K562 (cell line): ENCODE results near the gene UNC45A. TPM values are rescaled to one million over a fixed set of nuclear protein-coding genes. Genes with fewer than 3 reads are reported as not detected.
A peak's percentile ranks its signal among the peaks of the same experiment; 100 is the strongest.

Experiments
- ARID1B ChIP-seq: fragments of 450-650 bp; IDR thresholded peaks from 2 replicates; pipeline ENCODE4 v1.6.1; 2016; ENCODE audit warnings: antibody characterized with exemption, mild to moderate bottlenecking, inconsistent platforms
- BCOR ChIP-seq: fragments of 450-650 bp; IDR thresholded peaks from 2 replicates; pipeline ENCODE4 v1.6.1; 2016
- BRD4 ChIP-seq: fragments of 200-600 bp; sonication (generic); IDR thresholded peaks from 2 replicates; pipeline ENCODE4 v1.6.1; 2017; ENCODE audit warnings: inconsistent platforms
- CCNT2 ChIP-seq: IDR thresholded peaks from 2 replicates; pipeline ENCODE4 v1.6.1; 2011; ENCODE audit warnings: borderline replicate concordance, low read depth, mild to moderate bottlenecking, moderate library complexity, mixed read lengths, low read length; ENCODE audit not compliant: insufficient read length; ENCODE audit errors: extremely low read depth
- CTBP1 ChIP-seq: fragments of 450-650 bp; IDR thresholded peaks from 2 replicates; pipeline ENCODE4 v1.6.1; 2016; ENCODE audit warnings: borderline replicate concordance
- ESRRA ChIP-seq: fragments of 450-650 bp; IDR thresholded peaks from 2 replicates; pipeline ENCODE4 v1.6.1; 2014; ENCODE audit warnings: low read depth, mild to moderate bottlenecking, moderate library complexity, borderline replicate concordance
- L3MBTL2 ChIP-seq: fragments of 450-650 bp; IDR thresholded peaks from 2 replicates; pipeline ENCODE4 v1.6.1; 2016; ENCODE audit warnings: mild to moderate bottlenecking, moderate library complexity
- MEF2A ChIP-seq: IDR thresholded peaks from 2 replicates; pipeline ENCODE4 v1.6.1; 2011; ENCODE audit warnings: low read depth, mild to moderate bottlenecking, low read length, moderate library complexity; ENCODE audit not compliant: control insufficient read depth
- OTX1 ChIP-seq: fragments of 450-650 bp; formaldehyde crosslinking; IDR thresholded peaks from 2 replicates; pipeline ENCODE4 v1.4.0; 2022; ENCODE audit warnings: mild to moderate bottlenecking
- PML ChIP-seq: IDR thresholded peaks from 2 replicates; pipeline ENCODE4 v1.6.1; 2012; ENCODE audit warnings: low read length, inconsistent platforms
- POLR2AphosphoS2 ChIP-seq: IDR thresholded peaks from 2 replicates; pipeline ENCODE4 v1.6.1; 2012; ENCODE audit warnings: low read length, improper control_type of control experiment
- POLR2H ChIP-seq: IDR thresholded peaks from 2 replicates; pipeline ENCODE4 v1.6.1; 2016; ENCODE audit warnings: missing genetic modification characterization, low read depth, mild to moderate bottlenecking, control low read depth, missing compliant biosample characterization, moderate library complexity
- TOE1 ChIP-seq, 2 experiments: fragments of 450-650 bp in 1 of 2; sonication (generic) in 1 of 2; formaldehyde crosslinking in 1 of 2; IDR thresholded peaks; 2 replicates each; pipeline versions ENCODE4 v1.7.1 to v1.8.0; 2016 to 2022; ENCODE audit warnings: borderline replicate concordance in 2 of 2, mild to moderate bottlenecking in 2 of 2, antibody characterized with exemption in 1 of 2, inconsistent platforms in 1 of 2, low read depth in 1 of 2, missing genetic modification reagents in 1 of 2, moderate library complexity in 1 of 2
- ZBTB11 ChIP-seq, 3 experiments: fragments of 200-800 bp in 1 of 3; fragments of 250-450 bp in 1 of 3; fragments of 450-650 bp in 1 of 3; sonication (Bioruptor Pico) in 1 of 3; sonication (Bioruptor generic) in 1 of 3; formaldehyde crosslinking in 1 of 3; IDR thresholded peaks; 2 replicates each; pipeline versions ENCODE4 v1.6.1 to v1.8.0; 2016 to 2022; ENCODE audit warnings: mild to moderate bottlenecking in 2 of 3, missing genetic modification characterization in 2 of 3, missing compliant biosample characterization in 1 of 3, moderate library complexity in 1 of 3
- ZC3H4 ChIP-seq: sonication (generic); formaldehyde crosslinking; IDR thresholded peaks from 2 replicates; pipeline ENCODE4 v1.9.0; 2021; ENCODE audit warnings: missing genetic modification reagents, borderline replicate concordance
- ZNF134 ChIP-seq: fragments of 250-450 bp; sonication (Bioruptor Pico); conservative IDR thresholded peaks from 2 replicates; pipeline ENCODE4 v1.4.0; 2020
- ZNF217 ChIP-seq: sonication (generic); formaldehyde crosslinking; IDR thresholded peaks from 2 replicates; pipeline ENCODE4 v1.8.0; 2022; ENCODE audit warnings: mild to moderate bottlenecking, missing genetic modification reagents
- ZNF511 ChIP-seq: sonication (generic); formaldehyde crosslinking; IDR thresholded peaks from 2 replicates; pipeline ENCODE4 v1.8.0; 2022; ENCODE audit warnings: mild to moderate bottlenecking, missing genetic modification reagents
- polyA plus RNA-seq, 8 experiments: library from polyadenylated mRNA; depleted of rRNA in 4 of 8; stranded (reverse) in 5 of 8; unstranded in 3 of 8; fragments of >200 nt; fragmentation: Nextera tagmentation in 2 of 8; fragmentation: Illumina TruSeq in 1 of 8; extraction: Ambion mirVana in 2 of 8; extraction: Trizol in 1 of 8; gene quantifications; 2 replicates each; pipeline versions ENCODE4 v1.2.1 to v1.2.3, GENCODE V29; 2011 to 2014; ENCODE audit warnings: inconsistent platforms in 1 of 8, missing spikeins in 1 of 8
- total RNA-seq, 7 experiments: library from RNA; depleted of rRNA in 6 of 7; stranded (reverse); fragments of >200 nt in 6 of 7; fragmentation: Illumina TruSeq in 2 of 7; extraction: Trizol in 2 of 7; gene quantifications; 2 replicates each; pipeline versions ENCODE4 v1.2.1 to v1.2.3, GENCODE V29; 2011 to 2021; ENCODE audit warnings: low replicate concordance in 1 of 7
- TF ChIP-seq, protein P1 (sequence below): fragments of 450-650 bp; IDR thresholded peaks from 2 replicates; pipeline ENCODE4 v1.6.1; 2018; ENCODE audit not compliant: partially characterized antibody

The UNC45A gene
- total and polyA plus RNA-seq, 9 of the 15 experiments (the other 6 are each of a cell fraction or from before 2014, with no cell fraction given) = 22.4 to 79.3 (median 43.7) TPM

DNA sequence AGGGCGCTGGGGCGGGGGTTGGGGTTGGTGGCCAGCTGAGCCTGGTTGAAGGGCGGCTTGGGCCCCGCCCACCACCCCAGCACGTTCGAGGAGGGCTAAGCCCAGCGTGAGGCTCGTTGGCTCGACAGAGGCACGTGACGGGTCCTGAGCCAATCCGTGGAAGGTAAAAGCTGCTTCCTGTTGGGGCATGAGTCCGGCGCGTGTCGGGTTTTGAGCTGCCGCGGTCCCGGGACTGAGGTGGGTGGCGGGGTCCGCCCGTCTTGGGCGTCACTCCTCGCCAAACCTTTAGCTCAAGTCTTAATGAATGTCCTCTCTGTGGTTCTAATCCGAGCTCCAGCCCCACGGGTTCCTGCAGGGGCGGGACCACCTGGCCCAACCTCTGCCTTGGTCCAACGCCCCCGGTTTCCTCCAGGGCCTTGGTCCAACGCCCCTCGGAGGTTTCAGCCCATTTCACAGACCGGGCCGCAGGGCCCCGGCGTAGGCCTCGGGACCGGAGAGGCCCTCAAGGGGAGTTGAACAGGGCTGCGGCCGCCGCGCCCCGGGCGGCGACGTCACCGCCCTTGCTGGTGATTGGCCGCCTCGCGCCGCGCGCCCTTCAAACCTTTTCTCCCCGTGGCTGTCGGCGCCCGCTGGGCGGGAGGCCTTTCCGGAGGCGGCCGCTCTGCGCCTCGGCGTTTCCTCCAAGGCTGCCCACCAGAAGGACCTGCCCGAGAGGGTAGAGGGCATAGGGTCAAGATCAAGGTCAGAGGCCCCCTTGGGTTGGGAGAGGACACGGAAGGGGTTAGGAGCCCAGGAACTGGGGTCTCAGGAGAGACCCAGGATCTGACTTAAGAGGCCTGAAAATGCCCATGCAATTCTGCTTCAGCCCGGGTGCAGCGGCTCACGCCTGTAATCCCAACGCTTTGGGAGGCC lies 19.9 kb downstream of the UNC45A start, which contains the start of gene RCCD1 (continued):
- TF ChIP-seq ZBTB11 (CRISPR knock-in tag; IDR thresholded peaks at IDR 0.05) (peak in 1 of 3 experiments; percentile 88; a peak in 2 of 6 replicates), CTBP1 (peak; percentile 69; the same call in 1 of the 2 replicates), ZNF134 (CRISPR knock-in tag) (0 out of 2 replicates have a peak, but pooled peaks have one; percentile 14), ZNF217 (no peak), ESRRA (peak; percentile 89), ZNF511 (peak; percentile 35; the same call in 1 of the 2 replicates), MEF2A (no peak), POLR2AphosphoS2 (peak; percentile 97), TOE1 (IDR thresholded peaks at IDR 0.05; ENCODE audit: borderline replicate concordance) (peak; percentile 95), TOE1 (CRISPR knock-in tag; IDR thresholded peaks at IDR 0.05; ENCODE audit: borderline replicate concordance, low read depth) (peak; percentile 80), CCNT2 (peak; percentile 76), L3MBTL2 (peak; percentile 95), OTX1 (CRISPR knock-in tag) (peak; percentile 2; the same call in 1 of the 2 replicates), ARID1B (peak; percentile 46; the same call in 1 of the 2 replicates), ZC3H4 (CRISPR knock-in tag) (peak; percentile 73; the same call in 1 of the 2 replicates), BRD4 (peak; percentile 96; the same call in 1 of the 2 replicates), BCOR (no peak), POLR2H (peak; percentile 89), PML (peak; percentile 66; the same call in 1 of the 2 replicates)
- TF ChIP-seq, protein P1, sequence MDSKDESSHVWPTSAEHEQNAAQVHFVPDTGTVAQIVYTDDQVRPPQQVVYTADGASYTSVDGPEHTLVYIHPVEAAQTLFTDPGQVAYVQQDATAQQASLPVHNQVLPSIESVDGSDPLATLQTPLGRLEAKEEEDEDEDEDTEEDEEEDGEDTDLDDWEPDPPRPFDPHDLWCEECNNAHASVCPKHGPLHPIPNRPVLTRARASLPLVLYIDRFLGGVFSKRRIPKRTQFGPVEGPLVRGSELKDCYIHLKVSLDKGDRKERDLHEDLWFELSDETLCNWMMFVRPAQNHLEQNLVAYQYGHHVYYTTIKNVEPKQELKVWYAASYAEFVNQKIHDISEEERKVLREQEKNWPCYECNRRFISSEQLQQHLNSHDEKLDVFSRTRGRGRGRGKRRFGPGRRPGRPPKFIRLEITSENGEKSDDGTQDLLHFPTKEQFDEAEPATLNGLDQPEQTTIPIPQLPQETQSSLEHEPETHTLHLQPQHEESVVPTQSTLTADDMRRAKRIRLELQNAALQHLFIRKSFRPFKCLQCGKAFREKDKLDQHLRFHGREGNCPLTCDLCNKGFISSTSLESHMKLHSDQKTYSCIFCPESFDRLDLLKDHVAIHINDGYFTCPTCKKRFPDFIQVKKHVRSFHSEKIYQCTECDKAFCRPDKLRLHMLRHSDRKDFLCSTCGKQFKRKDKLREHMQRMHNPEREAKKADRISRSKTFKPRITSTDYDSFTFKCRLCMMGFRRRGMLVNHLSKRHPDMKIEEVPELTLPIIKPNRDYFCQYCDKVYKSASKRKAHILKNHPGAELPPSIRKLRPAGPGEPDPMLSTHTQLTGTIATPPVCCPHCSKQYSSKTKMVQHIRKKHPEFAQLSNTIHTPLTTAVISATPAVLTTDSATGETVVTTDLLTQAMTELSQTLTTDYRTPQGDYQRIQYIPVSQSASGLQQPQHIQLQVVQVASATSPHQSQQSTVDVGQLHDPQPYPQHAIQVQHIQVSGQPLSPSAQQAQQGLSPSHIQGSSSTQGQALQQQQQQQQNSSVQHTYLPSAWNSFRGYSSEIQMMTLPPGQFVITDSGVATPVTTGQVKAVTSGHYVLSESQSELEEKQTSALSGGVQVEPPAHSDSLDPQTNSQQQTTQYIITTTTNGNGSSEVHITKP = no peak
